Stimulated activated CD8-positive, alpha-beta memory T cell treated with anti-CD3 and anti-CD28 coated beads, Interleukin-2, amount 100 ng/mL, for 1 hour (primary cell): ENCODE data around the gene PRSS22.

ENCODE experiments used
- DNase-seq, 2 donors: peaks; one replicate each; pipeline ENCODE4 v3.0.0-alpha.2; 2020; ENCODE audit warnings: low read depth in 2 of 2

The PRSS22 gene

DNA sequence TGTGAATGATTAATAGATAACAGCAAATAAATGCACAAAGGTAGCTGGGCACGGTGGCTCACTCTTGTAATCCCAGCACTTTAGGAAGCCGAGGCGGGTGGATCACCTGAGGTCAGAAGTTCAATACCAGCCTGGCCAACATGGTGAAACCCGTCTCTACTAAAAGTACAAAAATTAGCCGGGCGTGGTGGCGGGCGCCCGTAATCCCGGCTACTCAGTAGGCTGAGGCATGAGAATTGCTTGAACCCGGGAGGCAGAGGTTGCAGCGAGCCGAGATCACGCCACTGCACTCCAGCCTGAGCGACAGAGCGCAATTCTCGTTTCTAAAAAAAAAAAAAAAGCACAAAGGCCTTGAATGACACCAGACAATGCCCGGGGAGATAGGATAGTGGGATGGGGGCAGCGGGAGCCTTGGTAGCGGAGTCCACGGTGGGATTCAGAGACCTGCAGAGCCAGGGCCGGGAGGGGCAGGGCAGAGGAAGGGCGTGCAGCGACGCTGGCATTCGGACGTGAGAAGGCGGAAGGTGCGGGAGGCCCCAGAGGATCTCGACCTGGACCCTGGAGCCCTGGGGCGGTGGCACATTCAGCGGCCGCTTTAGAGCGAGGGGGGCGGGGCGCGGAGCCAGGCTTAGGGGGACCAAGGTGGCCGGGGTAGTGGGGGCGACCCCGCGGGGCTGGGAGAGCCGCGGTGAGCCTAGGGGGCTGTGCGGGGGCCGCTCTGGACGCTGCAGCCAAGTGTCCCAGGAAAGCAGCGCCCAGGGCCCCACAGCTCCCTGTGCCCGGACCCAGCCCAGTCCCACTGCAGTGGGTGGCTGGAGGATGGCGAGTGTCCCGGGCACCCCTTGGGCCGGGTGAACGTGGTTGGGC is 24.0 kb upstream of the PRSS22 start:
- DNase-seq, result peak in 1 of 2 donors; percentile 3

GRCh38 chr16:2879854-2880508 is 22.0 kb upstream of the PRSS22 start:
- DNase-seq, result no peak

DNA sequence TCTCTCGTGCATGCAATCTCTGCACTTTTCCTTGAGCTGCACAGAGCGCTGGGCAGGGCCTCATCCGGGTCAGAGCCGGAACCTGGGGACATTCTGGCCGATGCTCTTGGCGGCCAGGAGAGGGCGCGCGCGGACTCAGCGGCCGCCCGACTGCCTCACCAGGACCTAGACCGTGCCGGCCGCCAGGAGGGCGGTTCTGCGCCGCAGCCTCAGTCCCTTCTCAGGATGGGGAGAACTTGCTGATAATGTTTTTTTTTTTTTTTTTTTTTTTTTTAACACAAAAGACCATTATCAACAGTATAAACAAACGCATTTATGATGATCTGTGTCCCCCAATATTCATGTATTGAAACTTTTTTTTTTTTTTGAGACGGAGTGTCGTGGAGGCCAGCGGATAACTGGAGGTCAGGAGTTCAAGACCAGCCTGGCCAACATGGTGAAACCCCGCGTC is 17.0 kb upstream of the PRSS22 start:
- DNase-seq, result peak; percentile 24 to 43

DNA sequence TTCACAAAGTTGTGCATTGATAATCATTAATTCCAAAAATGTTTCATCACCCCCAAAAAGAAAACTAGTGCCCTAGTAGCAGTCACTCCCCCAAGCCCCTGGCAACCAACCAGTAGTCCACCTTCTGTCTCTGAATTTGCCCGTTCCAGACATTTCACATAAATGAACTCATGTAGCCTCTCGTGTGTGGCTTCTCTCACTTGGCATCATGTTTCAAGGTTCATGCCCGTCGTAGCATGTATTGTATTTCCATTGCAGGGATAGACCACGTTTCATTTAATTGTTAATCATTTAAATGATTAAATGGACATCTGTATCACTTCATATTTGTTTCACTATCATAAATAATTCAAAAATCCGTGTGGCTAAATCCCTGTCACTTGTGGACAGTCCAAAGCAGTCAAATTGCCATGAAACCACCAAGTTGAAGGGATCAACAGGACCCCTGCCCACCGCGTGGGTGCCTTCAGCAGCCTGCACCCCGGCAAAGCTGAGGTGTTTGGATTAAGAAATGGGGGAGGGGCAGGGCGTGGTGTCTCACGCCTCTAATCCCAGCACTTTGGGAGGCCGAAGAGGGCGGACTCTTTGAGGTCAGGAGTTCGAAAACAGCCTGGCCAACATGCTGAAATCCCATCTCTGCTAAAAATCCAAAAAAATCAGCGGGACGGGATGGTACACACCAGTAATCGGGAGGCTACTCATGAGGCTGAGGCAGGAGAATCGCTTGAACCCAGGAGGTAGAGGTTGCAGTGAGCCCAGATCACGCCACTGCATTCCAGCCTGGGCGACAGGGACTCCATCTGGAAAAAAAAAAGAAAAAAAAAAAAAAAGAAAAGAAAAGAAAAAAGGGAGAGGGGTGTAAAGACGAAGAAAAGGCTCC is 16.3 kb upstream of the PRSS22 start:
- DNase-seq, result no peak

GRCh38 chr16:2871926-2872325 is 14.0 kb upstream of the PRSS22 start:
- no peak for DNase-seq

DNA sequence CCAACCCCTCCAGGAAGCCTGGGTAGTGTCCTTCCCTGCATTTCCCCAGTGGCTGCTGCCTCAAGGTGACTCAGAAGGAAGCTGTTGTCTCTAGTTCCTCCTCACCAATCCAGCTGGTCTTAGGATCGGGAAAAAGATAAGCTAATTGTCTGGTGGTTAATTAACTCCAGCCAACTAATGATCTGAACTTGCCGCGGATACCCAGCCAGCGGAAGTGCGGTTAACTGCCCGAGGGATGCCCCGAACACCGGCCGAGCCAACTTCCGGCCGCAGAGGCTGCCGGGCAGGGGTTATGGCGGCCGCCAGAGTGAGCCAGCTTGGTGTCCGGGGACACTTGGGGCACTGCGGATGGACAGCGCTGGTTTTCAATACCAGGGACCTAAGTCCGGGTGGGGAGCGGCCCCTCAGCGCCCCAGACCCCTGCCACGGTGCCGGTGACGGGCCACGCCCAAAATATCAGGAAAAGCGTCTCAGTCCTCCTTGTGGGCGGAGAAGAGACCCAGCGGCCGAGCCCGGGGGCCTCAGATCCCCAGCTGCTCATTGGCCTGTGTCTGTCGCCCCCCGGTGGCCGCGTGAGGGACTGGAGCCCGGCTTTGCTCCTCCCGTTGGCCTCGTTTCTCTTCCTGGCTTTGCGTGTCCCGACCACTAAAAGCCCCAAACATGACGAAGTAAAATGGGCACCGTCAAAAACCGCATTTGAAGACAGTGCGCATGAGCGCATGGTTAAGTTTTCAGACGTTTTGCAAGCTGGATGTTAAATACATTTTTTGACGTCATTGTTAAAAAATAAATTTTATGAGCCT is 10.2 kb upstream of the PRSS22 start:
- DNase-seq, result peak; percentile 89 to 90

GRCh38 chr16:2867661-2867986 is 9.7 kb upstream of the PRSS22 start:
- no peak for DNase-seq

GRCh38 chr16:2866431-2866830 is 8.5 kb upstream of the PRSS22 start:
- no peak for DNase-seq

DNA sequence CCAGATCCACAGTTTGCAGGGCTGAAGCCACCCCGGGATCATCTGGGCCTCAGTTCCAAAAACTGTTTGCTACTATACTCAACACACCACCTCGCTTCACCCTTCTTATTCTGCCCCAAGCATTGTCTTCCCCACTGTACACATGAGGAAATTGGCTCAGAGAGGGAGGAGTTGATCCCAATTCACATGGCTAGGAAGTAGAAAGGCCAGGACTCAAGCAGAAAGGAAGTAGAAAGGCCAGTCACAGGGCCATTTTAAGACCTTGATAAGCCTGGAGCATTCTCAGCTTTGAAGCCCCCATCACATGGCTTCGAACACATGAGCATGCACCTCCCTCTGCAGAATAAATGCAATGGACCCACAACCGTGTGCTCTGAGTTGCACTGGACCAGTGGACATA is 7.7 kb upstream of the PRSS22 start:
- DNase-seq, result no peak

DNA sequence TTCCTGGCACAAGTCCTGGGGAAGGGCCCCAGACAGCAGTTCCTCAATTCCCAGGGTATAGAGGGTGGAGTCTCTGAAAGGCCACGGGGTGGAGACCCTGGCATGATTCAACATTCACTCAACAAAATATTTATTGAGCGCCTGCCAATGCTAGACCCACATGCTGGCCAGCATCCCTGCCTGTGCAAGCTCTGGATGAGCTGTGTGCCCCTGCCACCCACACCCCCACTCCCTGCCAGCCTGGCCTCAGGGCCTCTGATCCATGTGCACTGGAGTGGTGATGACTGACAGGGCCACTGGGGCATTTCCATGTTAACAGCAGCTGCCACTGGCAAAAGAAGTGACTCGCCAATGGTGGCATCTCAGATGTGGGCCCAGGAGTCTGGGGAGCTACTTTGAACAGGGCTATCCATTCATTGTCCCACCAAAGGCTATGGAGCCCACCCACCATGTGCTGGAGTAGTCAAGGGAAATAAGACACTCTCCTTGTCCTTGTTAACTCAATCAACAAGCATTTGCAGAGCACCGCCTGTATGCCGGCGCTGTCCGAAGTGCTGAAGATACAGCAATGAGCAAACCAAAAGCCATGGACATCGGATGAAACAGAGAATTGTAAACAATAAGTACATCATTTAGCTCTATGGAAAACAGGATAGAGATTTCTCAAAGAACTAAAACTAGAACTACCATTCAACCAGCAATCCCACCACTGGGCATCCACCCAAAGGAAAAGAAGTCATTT is 3.0 kb upstream of the PRSS22 start:
- DNase-seq, result no peak

DNA sequence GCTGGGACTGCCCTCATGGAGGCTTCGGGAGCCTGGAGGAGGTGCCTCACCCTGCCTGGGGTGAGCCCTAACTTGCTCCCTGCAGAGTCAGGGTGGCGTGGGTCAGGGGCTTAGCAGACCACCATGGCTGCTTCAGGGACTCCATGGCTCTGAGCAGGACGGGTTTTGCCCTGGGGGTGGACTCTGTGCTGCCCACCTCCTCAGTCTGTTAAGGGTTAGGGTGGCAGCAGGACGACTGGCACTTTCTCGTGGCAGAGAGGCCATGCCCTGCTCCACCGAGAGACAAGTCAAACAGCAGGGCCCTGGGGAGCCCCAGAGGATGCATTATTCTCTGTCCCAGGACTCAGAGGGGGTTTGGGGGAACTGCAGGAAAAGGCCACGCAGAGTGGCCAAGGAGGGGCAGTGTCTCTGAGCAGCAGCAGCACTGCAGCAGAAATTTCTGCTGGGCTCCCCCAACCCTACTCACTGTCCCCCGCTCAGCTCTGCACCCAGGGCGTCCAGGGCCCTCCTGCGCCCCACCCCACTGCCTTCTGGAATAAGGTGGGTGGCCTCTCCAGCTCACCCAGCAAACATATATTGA is 1.8 kb upstream of the PRSS22 start:
- DNase-seq, result no peak

DNA sequence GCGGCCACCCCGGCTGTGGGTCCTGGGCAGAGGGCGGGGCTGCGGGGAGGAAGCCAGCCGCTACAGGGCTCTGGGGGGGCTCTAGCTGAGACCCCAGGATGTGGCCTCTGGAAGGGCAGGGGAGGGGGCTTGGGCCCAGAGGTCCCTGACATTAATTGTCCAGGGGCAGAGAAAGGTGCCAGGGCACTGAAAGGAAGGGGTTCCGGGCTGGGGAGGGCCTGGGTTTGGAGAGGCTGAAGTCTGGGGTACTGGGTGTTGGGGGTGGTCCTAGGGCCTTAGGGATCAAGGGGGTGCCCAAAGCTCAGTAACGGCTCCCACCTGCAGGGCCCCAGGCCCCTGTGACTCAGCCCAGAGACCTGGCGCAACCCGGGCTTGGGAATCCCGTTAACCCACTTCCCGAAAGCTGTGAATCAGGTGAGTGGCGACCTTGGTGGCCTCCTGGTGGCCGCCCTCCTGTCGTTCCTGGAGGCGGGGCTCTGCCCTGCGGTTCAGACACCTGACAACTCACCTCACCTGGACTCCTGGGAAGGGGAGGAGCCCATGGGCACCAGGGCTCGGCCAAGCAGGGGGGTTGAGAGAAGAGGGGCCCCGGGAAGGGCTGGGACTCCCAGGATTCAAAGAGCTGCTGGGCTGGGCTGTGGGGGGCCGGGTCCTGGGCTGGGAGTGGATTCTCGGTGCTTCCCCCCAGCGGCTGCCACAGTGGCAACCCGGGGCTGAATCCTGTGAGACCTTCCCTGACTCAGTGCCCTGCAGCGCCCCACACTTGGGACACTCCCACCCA is 465 bp upstream of the PRSS22 start:
- no peak for DNase-seq

DNA sequence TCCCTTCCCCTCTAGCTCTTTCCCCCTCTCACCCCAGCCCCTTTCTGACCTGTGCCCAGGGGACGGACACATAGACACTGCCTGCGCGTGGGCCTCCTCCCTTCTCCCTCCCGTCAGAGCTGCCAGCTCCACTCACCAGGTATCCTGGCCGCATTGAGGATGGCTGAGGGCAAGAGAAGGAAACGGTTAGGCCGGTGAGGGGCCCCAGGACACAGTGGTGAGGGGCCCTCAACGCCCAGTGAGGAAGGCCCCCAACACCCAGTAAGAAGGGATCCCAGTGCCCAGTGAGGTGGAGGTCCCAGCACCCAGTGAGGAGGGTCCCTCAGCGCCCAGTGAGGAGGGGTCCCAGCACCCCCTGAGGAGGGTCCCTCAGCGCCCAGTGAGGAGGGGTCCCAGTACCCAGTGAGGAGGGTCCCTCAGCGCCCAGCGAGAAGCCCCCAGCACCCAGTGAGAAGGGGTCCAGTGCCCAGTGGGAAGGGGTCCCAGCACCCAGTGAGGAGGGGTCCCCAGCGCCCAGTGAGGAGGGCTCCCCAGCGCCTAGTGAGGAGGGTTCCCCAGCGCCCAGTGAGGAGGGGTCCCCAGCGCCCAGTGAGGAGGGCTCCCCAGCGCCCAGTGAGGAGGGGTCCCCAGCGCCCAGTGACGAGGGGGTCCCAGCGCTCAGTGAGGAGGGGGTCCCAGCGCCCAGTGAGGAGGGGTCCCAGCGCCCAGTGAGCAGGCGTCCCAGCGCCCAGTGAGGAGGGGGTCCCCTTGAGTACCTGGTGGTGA is 1.1 kb downstream of the PRSS22 start:
- no peak for DNase-seq

- no peak for DNase-seq
Measured at GRCh38 chr16:2856061-2856670, 1.8 kb downstream of the PRSS22 start.

- DNase-seq, result no peak
Measured at GRCh38 chr16:2855536-2855935, 2.4 kb downstream of the PRSS22 start.

GRCh38 chr16:2854700-2855309 is 3.2 kb downstream of the PRSS22 start:
- no peak for DNase-seq

DNA sequence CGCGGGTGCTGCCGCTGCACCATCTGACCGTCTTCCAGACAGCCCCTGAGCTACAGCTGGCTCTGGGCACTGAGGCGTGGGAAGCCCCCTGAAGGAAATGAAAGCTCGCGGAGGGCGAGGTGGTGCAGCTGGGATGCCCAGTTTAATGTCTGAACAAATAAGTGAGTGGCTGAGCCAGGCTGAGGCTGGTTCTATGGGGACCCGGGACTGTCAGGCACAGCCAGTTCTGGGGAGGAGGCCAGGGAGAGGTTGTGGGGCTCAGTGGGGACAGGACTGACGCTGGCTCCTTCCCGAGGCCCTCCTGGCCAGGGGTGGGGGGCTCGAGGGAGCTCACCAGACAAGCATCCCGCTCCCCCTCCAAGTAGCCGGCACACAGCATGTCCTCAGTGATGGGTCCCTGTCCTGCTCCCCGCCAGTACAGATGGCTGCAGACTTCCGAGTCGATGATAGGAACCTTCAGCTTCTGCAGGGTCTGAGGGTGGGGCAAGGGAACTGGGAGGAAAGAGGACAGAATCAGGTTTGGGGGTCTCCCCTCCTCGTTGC is 4.4 kb downstream of the PRSS22 start:
- no peak for DNase-seq
